Pancreas (tissue), 10 donors: ENCODE measurements around the gene TDRKH. TPM values are rescaled to one million over a fixed set of nuclear protein-coding genes. Genes with fewer than 3 reads are reported as not detected.
"Not testable (repeated sequence)": the region's sequence is repeated elsewhere in the genome, so short reads cannot be mapped to it uniquely, and the experiment has no call there.

Experiments used
- ATAC-seq, 4 donors: fragments of 200-7000 bp; cut with Tn5 transposase; one replicate each; pipeline versions ENCODE4 v1.8.0 to v1.9.1; 2020; ENCODE audit warnings: mild to moderate bottlenecking in 4 of 4, moderate library complexity in 4 of 4
- DNase-seq, 6 donors: peaks; one replicate each; pipeline ENCODE4 v3.0.0-alpha.2; 2020
- FAIRE-seq: peaks from 2 replicates; lab custom pipeline; 2012; peaks lifted over from hg19 to GRCh38; lab: Jason Lieb, UNC
- H3K27ac ChIP-seq, 4 donors: fragments of 200-600 bp; sonication (generic); 1 replicate in 3 of 4; 2 replicates in 1 of 4; pipeline versions ENCODE4 v1.5.0 to v1.8.0; 2020
- H3K27me3 ChIP-seq, 4 donors: fragments of 200-600 bp; one replicate each; pipeline ENCODE4 v1.8.0; 2021
- H3K36me3 ChIP-seq, 3 donors: fragments of 200-600 bp; sonication (generic) in 1 of 3; one replicate each; pipeline versions ENCODE4 v1.5.0 to v1.8.0; 2020 to 2021
- H3K4me1 ChIP-seq, 3 donors: fragments of 200-600 bp; one replicate each; pipeline ENCODE4 v1.8.0; 2021
- H3K4me3 ChIP-seq, 4 donors: fragments of 200-600 bp; sonication (generic) in 2 of 4; one replicate each; pipeline versions ENCODE4 v1.5.0 to v1.8.0; 2020 to 2021
- H3K9me3 ChIP-seq, 4 donors: fragments of 200-600 bp; one replicate each; pipeline ENCODE4 v1.8.0; 2021
- WGBS, 2 donors: extraction: QIAGEN DNeasy Blood & Tissue Kit; methylation state at CpG; one replicate each; pipeline ENCODE4 v1.1.7; 2013; 5-methylcytosine and 5-hydroxymethylcytosine counted together
- intact Hi-C, 3 donors: fragments of 100-400 bp; cut with DNase I; formaldehyde crosslinking; loops; one replicate each; pipeline versions ENCODE4 v1.11.1 to v1.14.2; 2022
- polyA plus RNA-seq, 2 donors: library from polyadenylated mRNA; stranded (reverse); fragments of 200-250 nt; gene quantifications; one replicate each; pipeline ENCODE4 v1.2.3, GENCODE V29; 2013
- total RNA-seq, 6 donors: library from RNA; stranded (reverse); fragmentation: NEBNext Ultra II Directional in 4 of 6; extraction: Animal tissue kit (Norgen Biotek cat#: 25700) in 4 of 6; gene quantifications; one replicate each; pipeline versions ENCODE4 v1.2.1 to v1.2.4, GENCODE V29; 2021 to 2023
- TF ChIP-seq, protein P1 (sequence below), 4 donors: fragments of 200-600 bp; sonication (generic) in 3 of 4; IDR thresholded peaks; one replicate each; pipeline versions ENCODE4 v1.5.0 to v1.8.0; 2021; ENCODE audit warnings: antibody characterized with exemption in 4 of 4
- donor health status: healthy with polysubstance abuse.
- donor health status: DM: no; HTN: no; CAD: no; lungs with moderate emphysema.
- donor health status: DM: no; HTN: no; CAD: no.
- donor health status: control.
- donor health status: control.
- donor health status: Bipolar disorder and iron deficiency.
- donor health status: DM: yes; HTN: yes; CAD: no.
- donor health status: DM: no; HTN: no; CAD: no.
- donor health status: DM: no; HTN: no; CAD: no.
- donor health status: DM: yes; HTN: yes; CAD: no.

Gene TDRKH
- total and polyA plus RNA-seq, 8 donors = 2.6 to 7.5 (median 3.7) TPM

DNA sequence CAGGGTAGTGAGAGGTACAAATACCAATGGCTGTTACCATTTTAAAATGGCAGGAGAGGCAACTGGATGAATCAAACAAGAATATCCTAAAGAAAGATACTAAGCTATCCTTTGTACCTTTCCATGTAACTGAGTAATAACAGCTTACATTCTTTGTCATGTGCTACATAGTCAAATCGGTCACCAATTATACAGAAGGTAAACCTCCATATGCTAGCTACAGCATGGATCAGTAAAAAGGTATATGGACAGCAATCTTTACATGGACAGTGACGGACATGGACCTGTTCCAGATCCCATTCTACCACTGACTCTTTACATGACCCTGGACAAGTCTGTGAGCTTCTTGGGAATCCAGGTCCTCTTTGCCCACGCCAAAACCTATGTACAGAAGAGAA is 13.6 kb downstream of the TDRKH start:
- DNase-seq (no peak), ATAC-seq (no peak), FAIRE-seq (no peak)
- no peak overlapping the region for H3K4me3 ChIP-seq
- no peaks in the 10 kb centered on the region for H3K36me3 ChIP-seq
- intact Hi-C loops = loop anchor here in 1 of 3 donors (10.0 kb wide), 1 partner anchor 48 kb away; no protein-coding TSS in a partner anchor
- no peaks in the 10 kb centered on the region for H3K4me1 ChIP-seq
- H3K27ac ChIP-seq = no peak overlapping the region
- WGBS, 2 donors = 78 to 96% methylated on average over 3 of the region's 3 CpGs
- TF ChIP-seq, protein P1, sequence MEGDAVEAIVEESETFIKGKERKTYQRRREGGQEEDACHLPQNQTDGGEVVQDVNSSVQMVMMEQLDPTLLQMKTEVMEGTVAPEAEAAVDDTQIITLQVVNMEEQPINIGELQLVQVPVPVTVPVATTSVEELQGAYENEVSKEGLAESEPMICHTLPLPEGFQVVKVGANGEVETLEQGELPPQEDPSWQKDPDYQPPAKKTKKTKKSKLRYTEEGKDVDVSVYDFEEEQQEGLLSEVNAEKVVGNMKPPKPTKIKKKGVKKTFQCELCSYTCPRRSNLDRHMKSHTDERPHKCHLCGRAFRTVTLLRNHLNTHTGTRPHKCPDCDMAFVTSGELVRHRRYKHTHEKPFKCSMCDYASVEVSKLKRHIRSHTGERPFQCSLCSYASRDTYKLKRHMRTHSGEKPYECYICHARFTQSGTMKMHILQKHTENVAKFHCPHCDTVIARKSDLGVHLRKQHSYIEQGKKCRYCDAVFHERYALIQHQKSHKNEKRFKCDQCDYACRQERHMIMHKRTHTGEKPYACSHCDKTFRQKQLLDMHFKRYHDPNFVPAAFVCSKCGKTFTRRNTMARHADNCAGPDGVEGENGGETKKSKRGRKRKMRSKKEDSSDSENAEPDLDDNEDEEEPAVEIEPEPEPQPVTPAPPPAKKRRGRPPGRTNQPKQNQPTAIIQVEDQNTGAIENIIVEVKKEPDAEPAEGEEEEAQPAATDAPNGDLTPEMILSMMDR (IDR thresholded peaks at IDR 0.05) = no peak
- no peaks in the 10 kb centered on the region for H3K27me3 ChIP-seq
- no peaks in the 10 kb centered on the region for H3K9me3 ChIP-seq

DNA sequence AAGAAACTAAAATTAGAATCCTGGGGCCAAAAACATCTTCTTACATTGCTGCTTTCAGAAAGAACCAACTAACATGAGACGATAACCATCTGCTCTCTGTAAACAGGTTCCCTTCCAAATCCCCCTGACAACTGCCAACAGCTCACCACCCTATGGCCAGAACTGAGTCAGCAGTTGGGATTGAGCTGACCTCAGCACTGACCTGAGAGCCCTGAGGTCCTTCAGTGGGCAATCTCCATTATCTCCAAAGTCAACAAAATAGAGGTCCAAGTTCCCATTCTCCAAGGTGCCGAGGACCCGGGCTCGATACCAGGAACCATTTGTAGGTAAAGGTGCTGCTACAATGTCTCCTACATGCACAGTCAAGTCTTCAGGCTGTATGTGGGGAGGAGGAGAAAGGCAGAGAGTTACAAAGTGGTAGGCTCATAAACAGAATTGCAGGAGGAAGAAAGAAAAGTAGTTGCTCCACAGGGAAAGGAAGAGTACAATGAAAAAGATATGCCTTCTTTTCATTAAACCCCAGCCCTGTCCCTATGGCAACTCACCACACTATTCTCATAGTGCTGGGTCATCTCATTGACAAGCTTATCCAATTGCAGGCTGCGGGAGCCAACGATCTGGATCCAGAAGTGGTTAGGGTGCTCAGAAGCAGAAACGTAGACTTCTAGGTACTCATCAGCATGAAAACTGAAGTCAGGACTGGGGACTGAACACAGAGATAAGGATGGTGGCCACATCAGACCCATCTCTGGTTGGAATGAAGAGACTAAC is 14.2 kb downstream of the TDRKH start:
- H3K4me3 ChIP-seq = no peak overlapping the region
- no peak overlapping the region for H3K27ac ChIP-seq
- FAIRE-seq (no peak), ATAC-seq (no peak), DNase-seq (no peak)
- no peaks in the 10 kb centered on the region for H3K36me3 ChIP-seq
- no peaks in the 10 kb centered on the region for H3K4me1 ChIP-seq
- WGBS, 2 donors = 85% methylated on average over 7 of the region's 7 CpGs
- no peaks in the 10 kb centered on the region for H3K9me3 ChIP-seq
- intact Hi-C loops = loop anchor here in 1 of 3 donors (10.0 kb wide), 1 partner anchor 49 kb away; no protein-coding TSS in a partner anchor
- TF ChIP-seq, protein P1 (IDR thresholded peaks at IDR 0.05) = no peak
- H3K27me3 ChIP-seq = no peaks in the 10 kb centered on the region

DNA sequence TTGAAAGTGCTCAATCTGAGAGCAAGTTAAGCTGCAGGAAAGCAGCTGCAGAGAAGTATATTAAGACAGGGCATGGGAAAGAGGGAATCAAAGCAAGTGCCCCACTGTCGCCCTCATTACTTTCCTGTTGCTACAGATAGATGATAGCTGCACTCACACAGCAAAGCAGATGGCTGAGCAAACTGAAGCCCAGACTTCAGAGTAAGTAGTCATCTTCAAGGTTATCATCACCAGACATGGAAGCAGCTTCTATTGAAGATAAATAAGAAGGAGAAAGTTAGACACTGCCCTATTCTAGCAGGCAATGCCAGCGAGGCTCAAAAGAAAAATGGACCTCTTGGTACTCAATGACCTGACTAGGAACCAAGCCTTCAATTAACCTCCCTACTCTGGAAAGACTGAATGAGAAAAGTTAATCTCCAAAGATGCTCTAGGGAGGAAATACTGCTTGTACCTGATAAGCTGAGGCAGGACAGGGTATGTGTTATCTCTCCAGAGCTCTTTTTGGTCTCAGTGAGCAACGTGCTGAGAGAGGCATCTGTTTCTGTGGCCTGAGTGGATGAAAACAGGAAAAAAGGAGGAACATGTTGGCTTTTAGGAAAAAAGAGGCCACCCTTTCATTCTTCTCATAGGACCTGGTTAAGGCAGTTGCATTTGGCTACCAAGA is 15.9 kb downstream of the TDRKH start:
- no peaks in the 10 kb centered on the region for H3K4me1 ChIP-seq
- intact Hi-C loops = loop anchor here in 1 of 3 donors (10.0 kb wide), 1 partner anchor 50 kb away; no protein-coding TSS in a partner anchor
- no peak overlapping the region for H3K4me3 ChIP-seq
- H3K27me3 ChIP-seq = no peaks in the 10 kb centered on the region
- no peaks in the 10 kb centered on the region for H3K9me3 ChIP-seq
- no peak for FAIRE-seq
- H3K36me3 ChIP-seq = no peaks in the 10 kb centered on the region
- DNase-seq = no peak
- TF ChIP-seq, protein P1 (IDR thresholded peaks at IDR 0.05) = no peak
- no peak overlapping the region for H3K27ac ChIP-seq
- ATAC-seq = no peak
- WGBS, 2 donors = 67 to 78% methylated on average over 3 of the region's 3 CpGs

DNA sequence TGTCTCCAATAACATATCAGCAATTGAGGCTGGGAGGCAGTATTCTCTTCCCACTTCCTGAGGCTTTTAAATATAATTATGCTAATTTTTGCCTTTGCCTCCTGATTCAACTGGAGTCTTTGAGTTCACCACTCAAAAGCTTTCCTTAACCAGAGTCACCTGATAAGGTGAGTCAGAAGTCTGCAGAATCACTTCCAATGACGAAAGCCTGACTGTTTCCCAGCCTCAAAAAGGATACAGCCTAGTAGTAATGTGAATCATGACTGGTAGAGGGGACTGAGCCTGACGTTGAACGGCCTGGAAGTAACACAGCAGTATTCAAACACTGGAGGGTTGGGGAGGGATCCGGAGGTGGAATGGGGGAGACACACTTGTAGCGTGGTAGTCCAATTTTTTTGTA is 16.6 kb downstream of the TDRKH start:
- DNase-seq (no peak), ATAC-seq (peak in 1 of 4 donors; percentile 27), FAIRE-seq (no peak)
- Histone ChIP-seq H3K4me1 (no peaks in the 10 kb centered on the region), H3K36me3 (no peaks in the 10 kb centered on the region), H3K27me3 (no peaks in the 10 kb centered on the region), H3K4me3 (no peak overlapping the region), H3K9me3 (no peaks in the 10 kb centered on the region), H3K27ac (no peak overlapping the region)
- TF ChIP-seq, protein P1 (IDR thresholded peaks at IDR 0.05) = no peak
- 71 to 76% methylated on average over 5 of the region's 5 CpGs for WGBS, 2 donors
- intact Hi-C loops = loop anchor here in 1 of 3 donors (10.0 kb wide), 1 partner anchor 51 kb away; no protein-coding TSS in a partner anchor

DNA sequence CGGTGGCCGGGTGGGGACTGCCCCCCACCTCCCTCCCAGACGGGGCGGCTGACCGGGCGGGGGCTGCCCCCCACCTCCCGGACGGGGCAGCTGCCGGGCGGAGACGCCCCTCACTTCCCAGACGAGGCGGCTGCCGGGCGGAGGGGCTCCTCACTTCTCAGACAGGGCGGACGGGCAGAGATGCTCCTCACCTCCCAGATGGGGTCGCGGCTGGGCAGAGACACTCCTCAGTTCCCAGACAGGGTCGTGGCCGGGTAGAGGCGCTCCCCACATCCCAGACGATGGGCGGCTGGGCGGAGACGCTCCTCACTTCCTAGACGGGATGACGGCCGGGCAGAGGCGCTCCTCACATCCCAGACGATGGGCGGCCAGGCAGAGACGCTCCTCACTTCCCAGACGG is 21.0 kb downstream of the TDRKH start:
- FAIRE-seq, H3K27me3 ChIP-seq, H3K36me3 ChIP-seq, H3K27ac ChIP-seq, H3K4me3 ChIP-seq, intact Hi-C loops, H3K9me3 ChIP-seq, ATAC-seq, H3K4me1 ChIP-seq: not testable (repeated sequence)
- 88 to 95% methylated on average over 22 to 34 of the region's 34 CpGs for WGBS, 2 donors
- peak in 2 of 6 donors; percentile 16 to 70 for DNase-seq

DNA sequence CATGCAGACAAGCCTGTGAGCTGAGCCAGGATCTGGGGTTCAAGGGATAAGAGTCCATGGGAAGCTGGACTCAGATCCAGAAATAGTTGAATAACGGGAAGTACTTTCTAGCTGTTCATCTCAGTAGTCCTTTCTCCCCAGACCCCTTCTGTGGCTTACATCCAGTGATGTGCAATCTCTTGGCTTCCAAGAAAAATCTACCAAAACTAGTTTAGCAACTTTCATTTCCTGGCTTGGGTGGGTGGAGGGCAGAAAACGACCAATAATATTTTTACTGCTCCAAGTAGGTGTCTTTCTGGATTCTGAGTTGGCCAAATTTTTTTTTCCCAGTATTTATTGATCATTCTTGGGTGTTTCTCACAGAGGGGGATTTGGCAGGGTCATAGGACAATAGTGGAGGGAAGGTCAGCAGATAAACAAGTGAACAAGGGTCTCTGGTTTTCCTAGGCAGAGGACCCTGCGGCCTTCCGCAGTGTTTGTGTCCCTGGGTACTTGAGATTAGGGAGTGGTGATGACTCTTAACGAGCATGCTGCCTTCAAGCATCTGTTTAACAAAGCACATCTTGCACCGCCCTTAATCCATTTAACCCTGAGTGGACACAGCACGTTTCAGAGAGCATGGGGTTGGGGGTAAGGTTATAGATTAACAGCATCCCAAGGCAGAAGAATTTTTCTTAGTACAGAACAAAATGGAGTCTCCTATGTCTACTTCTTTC is 21.8 kb downstream of the TDRKH start:
- WGBS, 2 donors = 18% methylated on average over 2 of the region's 7 CpGs
- peak overlapping the region in 2 of 4 donors; percentile 37 to 42 for H3K27ac ChIP-seq
- peak in 1 of 6 donors; percentile 42 for DNase-seq
- H3K4me1 ChIP-seq = peaks cover 0 to 12% (median 4%) of the 10 kb centered on the region in 3 donors
- H3K27me3 ChIP-seq, FAIRE-seq, H3K9me3 ChIP-seq, H3K4me3 ChIP-seq, intact Hi-C loops, H3K36me3 ChIP-seq: not testable (repeated sequence)
- peak; percentile 22 to 62 (median 52) for ATAC-seq
